Esophagus muscularis mucosa (tissue), 4 donors: Measurements from ENCODE around the gene RTEL1. TPM values are rescaled to one million over a fixed set of nuclear protein-coding genes. Genes with fewer than 3 reads are reported as not detected.

Experiments
- DNase-seq: peaks from one replicate; pipeline ENCODE4 v3.0.0-alpha.2; 2017; ENCODE audit errors: extremely low spot score
- H3K27ac ChIP-seq, 4 donors: fragments of 200-600 bp; sonication (generic); replicated peaks in 1 of 4; 1 replicate in 3 of 4; 2 replicates in 1 of 4; pipeline ENCODE4 v1.5.1; 2016 to 2019; ENCODE audit warnings: mild to moderate bottlenecking in 1 of 4
- H3K27me3 ChIP-seq, 4 donors: fragments of 200-600 bp; sonication (generic); one replicate each; pipeline versions ENCODE4 v1.5.1 to v1.6.0; 2016 to 2019
- H3K36me3 ChIP-seq, 4 donors: fragments of 200-600 bp; sonication (generic); one replicate each; pipeline ENCODE4 v1.5.1; 2016 to 2019
- H3K4me1 ChIP-seq, 4 donors: fragments of 200-600 bp; sonication (generic); one replicate each; pipeline ENCODE4 v1.5.1; 2016 to 2019
- H3K4me3 ChIP-seq, 4 donors: fragments of 200-600 bp; sonication (generic); 1 replicate in 2 of 4; 2 replicates in 2 of 4; pipeline ENCODE4 v1.5.1; 2016 to 2019; ENCODE audit warnings: mild to moderate bottlenecking in 4 of 4, moderate library complexity in 1 of 4
- H3K9me3 ChIP-seq, 4 donors: fragments of 200-600 bp; sonication (generic); 1 replicate in 3 of 4; 2 replicates in 1 of 4; pipeline ENCODE4 v1.5.1; 2016 to 2019
- EP300 ChIP-seq: sonication (generic); formaldehyde crosslinking; IDR thresholded peaks from one replicate; pipeline ENCODE4 v1.6.1; 2017; ENCODE audit warnings: antibody characterized with exemption
- POLR2A ChIP-seq: fragments of 450-650 bp; IDR thresholded peaks from one replicate; pipeline ENCODE4 v1.6.1; 2017; ENCODE audit warnings: antibody characterized with exemption, moderate library complexity, mild to moderate bottlenecking, low read depth
- POLR2AphosphoS5 ChIP-seq, 2 donors: sonication (generic); formaldehyde crosslinking; IDR thresholded peaks; one replicate each; pipeline ENCODE4 v1.6.1; 2017; ENCODE audit warnings: antibody characterized with exemption in 2 of 2
- WGBS: methylation state at CpG from one replicate; pipeline ENCODE4 v1.1.5; 2018; 5-methylcytosine and 5-hydroxymethylcytosine counted together
- intact Hi-C: fragments of 100-400 bp; cut with DNase I; formaldehyde crosslinking; loops from one replicate; pipeline ENCODE4 v1.15.1; 2023
- total RNA-seq, 4 donors: library from RNA; depleted of rRNA; stranded (reverse); fragments of >200 nt; gene quantifications; one replicate each; pipeline versions ENCODE4 v1.1.0 to v1.2.1, GENCODE V29; 2016
- TF ChIP-seq, protein P1 (sequence below), 3 experiments: fragments of 200-600 bp in 2 of 3; fragments of 450-650 bp in 1 of 3; sonication (generic) in 2 of 3; IDR thresholded peaks; one replicate each; pipeline ENCODE4 v1.5.1; 2017 to 2019; ENCODE audit warnings: antibody characterized with exemption in 3 of 3, mild to moderate bottlenecking in 2 of 3, moderate library complexity in 1 of 3

RTEL1 gene
- total RNA-seq, 4 donors from 2014 or later: 8.4 to 13.4 (median 9.6) TPM

DNA sequence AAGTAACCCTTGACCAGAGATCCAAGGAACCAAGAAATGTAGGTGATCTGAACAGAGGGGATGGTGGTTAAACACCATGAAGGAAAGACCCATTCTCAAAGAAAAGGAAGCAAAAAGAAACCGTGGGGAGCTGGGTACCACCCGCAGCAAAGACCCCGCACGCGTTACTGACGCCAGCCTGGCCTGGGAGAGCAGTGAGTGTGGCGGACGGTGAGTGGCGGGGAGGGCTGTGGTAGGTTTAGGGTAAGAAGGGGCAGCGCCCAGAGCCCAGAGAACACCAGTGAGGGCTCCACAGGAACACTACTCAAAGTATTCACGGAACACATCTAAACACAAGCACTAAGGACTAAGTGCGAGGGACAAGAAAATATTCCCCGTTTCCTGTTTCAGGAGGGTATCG is 35.4 kb upstream of the RTEL1 start:
- intact Hi-C loops: no loop called here
- DNase-seq: no peak
- Histone ChIP-seq H3K27me3 (no peaks in the 10 kb centered on the region), H3K27ac (no peak overlapping the region), H3K4me1 (peaks cover 2 to 32% (median 17%) of the 10 kb centered on the region in 4 donors), H3K4me3 (no peak overlapping the region), H3K36me3 (peaks cover 17 to 18% (median 17%) of the 10 kb centered on the region in 4 donors), H3K9me3 (no peaks in the 10 kb centered on the region)
- TF ChIP-seq POLR2A: no peak
- TF ChIP-seq, protein P1, sequence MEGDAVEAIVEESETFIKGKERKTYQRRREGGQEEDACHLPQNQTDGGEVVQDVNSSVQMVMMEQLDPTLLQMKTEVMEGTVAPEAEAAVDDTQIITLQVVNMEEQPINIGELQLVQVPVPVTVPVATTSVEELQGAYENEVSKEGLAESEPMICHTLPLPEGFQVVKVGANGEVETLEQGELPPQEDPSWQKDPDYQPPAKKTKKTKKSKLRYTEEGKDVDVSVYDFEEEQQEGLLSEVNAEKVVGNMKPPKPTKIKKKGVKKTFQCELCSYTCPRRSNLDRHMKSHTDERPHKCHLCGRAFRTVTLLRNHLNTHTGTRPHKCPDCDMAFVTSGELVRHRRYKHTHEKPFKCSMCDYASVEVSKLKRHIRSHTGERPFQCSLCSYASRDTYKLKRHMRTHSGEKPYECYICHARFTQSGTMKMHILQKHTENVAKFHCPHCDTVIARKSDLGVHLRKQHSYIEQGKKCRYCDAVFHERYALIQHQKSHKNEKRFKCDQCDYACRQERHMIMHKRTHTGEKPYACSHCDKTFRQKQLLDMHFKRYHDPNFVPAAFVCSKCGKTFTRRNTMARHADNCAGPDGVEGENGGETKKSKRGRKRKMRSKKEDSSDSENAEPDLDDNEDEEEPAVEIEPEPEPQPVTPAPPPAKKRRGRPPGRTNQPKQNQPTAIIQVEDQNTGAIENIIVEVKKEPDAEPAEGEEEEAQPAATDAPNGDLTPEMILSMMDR (IDR thresholded peaks at IDR 0.05): no peak
- no peak for TF ChIP-seq EP300
- TF ChIP-seq POLR2AphosphoS5 (IDR thresholded peaks at IDR 0.05): no peak
- 94% methylated on average over 14 of the region's 14 CpGs for WGBS

DNA sequence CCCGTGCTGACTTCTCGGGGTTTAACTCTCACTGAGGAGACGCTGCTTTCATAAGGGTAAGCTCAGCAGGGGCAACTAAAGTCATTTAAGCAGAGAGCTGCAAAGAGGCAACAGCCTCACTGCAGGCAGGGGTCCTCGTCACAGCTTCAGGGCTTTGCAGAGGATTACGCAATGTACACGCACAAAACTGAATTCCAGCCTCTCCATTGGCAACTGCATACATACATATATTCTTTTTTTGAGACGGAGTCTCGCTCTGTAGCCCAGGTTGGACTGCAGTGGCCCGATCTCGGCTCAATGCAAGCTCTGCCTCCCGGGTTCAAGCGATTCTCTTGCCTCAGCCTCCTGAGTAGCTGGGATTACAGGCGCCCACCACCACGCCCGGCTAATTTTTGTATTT is 33.6 kb upstream of the RTEL1 start:
- intact Hi-C loops: no loop called here
- Histone ChIP-seq H3K27me3 (no peaks in the 10 kb centered on the region), H3K9me3 (no peaks in the 10 kb centered on the region), H3K4me1 (peaks cover 17 to 48% (median 34%) of the 10 kb centered on the region in 4 donors), H3K36me3 (peaks cover 0 to under 1% (median under 1%) of the 10 kb centered on the region in 4 donors), H3K4me3 (no peak overlapping the region), H3K27ac (peak overlapping the region in 2 of 4 donors; percentile 26 to 98)
- WGBS: 88% methylated on average over 15 of the region's 15 CpGs
- TF ChIP-seq POLR2AphosphoS5 (IDR thresholded peaks at IDR 0.05): no peak
- no peak for TF ChIP-seq POLR2A
- TF ChIP-seq, protein P1 (IDR thresholded peaks at IDR 0.05): no peak
- TF ChIP-seq EP300: no peak
- no peak for DNase-seq

DNA sequence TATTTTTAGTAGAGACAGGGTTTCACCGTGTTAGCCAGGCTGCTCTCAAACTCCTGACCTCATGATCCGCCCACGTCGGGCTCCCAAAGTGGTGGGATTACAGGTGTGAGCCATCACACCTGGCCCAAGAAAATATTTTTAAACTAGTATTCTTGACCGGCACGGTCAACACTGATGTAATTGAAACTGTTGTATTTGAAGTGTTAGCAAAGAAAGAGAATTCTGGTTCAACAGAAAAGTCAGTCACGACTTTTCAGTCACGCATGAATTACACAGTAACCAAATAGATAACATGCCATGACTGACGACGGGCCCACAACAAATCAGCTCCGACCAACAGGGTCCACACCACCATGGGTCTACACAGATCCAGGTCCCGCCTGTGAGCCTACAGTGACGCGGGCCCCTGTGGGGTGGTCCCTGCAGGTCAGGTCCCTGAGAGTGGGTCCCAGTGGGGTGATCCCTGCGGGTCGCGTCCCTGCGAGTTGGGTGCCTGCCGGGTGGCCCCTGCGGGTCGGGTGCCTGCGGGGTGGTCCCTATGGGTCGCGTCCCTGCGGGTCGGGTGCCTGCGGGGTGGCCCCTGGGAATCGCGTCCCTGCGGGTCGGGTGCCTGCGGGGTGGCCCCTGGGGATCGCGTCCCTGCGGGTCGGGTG is 32.2 kb upstream of the RTEL1 start:
- H3K27me3 ChIP-seq: no peaks in the 10 kb centered on the region
- 23% methylated on average over 19 of the region's 36 CpGs for WGBS
- no peak for DNase-seq
- TF ChIP-seq, protein P1 (IDR thresholded peaks at IDR 0.05): no peak
- TF ChIP-seq POLR2AphosphoS5 (IDR thresholded peaks at IDR 0.05) (no peak), EP300 (no peak), POLR2A (no peak)
- H3K9me3 ChIP-seq: no peaks in the 10 kb centered on the region
- intact Hi-C loops: loop anchor here (5.0 kb wide), 1 partner anchor 54 kb away; the partner anchor contains the start of gene HELZ2
- no peaks in the 10 kb centered on the region for H3K36me3 ChIP-seq
- H3K4me3 ChIP-seq: peak overlapping the region; percentile 70 to 92 (median 78)
- peak overlapping the region; percentile 93 to 98 (median 98) for H3K27ac ChIP-seq
- H3K4me1 ChIP-seq: peaks cover 20 to 43% (median 37%) of the 10 kb centered on the region in 4 donors

DNA sequence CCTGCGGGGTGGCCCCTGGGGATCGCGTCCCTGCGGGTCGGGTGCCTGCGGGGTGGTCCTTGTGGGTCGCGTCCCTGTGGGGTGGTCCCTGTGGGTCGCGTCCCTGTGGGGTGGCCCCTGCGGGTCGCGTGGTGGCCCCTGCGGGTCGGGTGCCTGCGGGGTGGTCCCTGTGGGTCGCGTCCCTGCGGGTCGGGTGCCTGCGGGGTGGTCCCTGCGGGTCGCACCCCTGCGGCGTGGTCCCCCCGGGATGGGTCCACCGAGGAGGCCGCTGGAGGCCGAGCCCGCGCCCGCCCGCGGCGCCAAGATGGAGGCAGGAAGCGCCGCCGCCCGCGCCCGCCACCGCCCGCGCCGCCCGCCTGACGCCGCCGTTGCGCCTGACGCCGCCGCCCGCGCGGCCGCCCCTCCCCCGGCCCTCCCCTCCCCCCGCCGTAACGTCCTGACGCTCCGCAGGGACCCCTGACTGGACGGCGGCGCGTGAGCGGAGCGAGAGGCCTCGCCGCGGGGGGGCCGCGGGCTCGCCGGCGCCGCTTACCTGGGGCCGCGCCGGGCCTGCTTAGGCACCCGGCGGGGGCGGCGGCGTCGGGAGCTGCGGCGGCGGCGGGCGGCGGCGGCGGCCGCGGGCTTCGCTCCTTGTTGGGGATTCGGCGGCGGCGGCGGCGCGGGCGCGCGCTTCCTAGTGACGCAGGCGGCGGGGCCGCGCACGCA is 31.5 kb upstream of the RTEL1 start, which contains the start of gene GMEB2:
TSS of gene GMEB2 (minus strand) at position 678 of the 705 bp plus-strand sequence. CDS start 7,704 bp downstream, outside the sequence.
- intact Hi-C loops: loop anchor here (5.0 kb wide), 1 partner anchor 54 kb away; the partner anchor contains the start of gene HELZ2
- no peaks in the 10 kb centered on the region for H3K27me3 ChIP-seq
- WGBS: 0% methylated on average over 16 of the region's 114 CpGs

More for the DNA sequence above, 31.5 kb upstream of the RTEL1 start, which contains the start of gene GMEB2:
- Histone ChIP-seq H3K4me3 (peak within 1 kb of the TSS; percentile 70 to 92 (median 78)), H3K4me1 (peaks cover 23 to 43% (median 39%) of the 10 kb centered on the region in 4 donors), H3K36me3 (no peaks in the 10 kb centered on the region), H3K9me3 (no peaks in the 10 kb centered on the region), H3K27ac (peak within 1 kb of the TSS; percentile 93 to 98 (median 98))
- peak; percentile 94 for DNase-seq
- TF ChIP-seq POLR2AphosphoS5 (IDR thresholded peaks at IDR 0.05) (peak in 1 of 2 donors; percentile 63), EP300 (no peak), POLR2A (peak; percentile 37)
- TF ChIP-seq, protein P1 (IDR thresholded peaks at IDR 0.05): no peak
